Aorta (tissue), 5 donors: Measurements from ENCODE around the gene SAPCD1. TPM values are rescaled to one million over a fixed set of nuclear protein-coding genes. Genes with fewer than 3 reads are reported as not detected.
"Not testable (repeated sequence)": the region's sequence is repeated elsewhere in the genome, so short reads cannot be mapped to it uniquely, and the experiment has no call there.

Experiments used
- ATAC-seq: fragments of 200-7000 bp; cut with Tn5 transposase; one replicate; pipeline ENCODE4 v1.9.1; 2022; ENCODE audit warnings: moderate library complexity; ENCODE audit not compliant: low FRiP score
- DNase-seq, 2 donors: peaks; one replicate each; pipeline ENCODE4 v3.0.0-alpha.2; 2020
- H3K27ac ChIP-seq, 2 donors: one replicate each; pipeline ENCODE4 v1.5.1; 2013; ENCODE audit warnings: low read length in 2 of 2, mild to moderate bottlenecking in 2 of 2, moderate library complexity in 2 of 2, control low read depth in 1 of 2, inconsistent platforms in 1 of 2, low read depth in 1 of 2
- H3K27me3 ChIP-seq, 2 donors: one replicate each; pipeline ENCODE4 v1.6.1; 2013; ENCODE audit warnings: control low read depth in 1 of 2, low read length in 1 of 2, mild to moderate bottlenecking in 1 of 2, moderate library complexity in 1 of 2; ENCODE audit not compliant: insufficient read depth in 2 of 2, control insufficient read depth in 1 of 2
- H3K36me3 ChIP-seq, 2 donors: one replicate each; pipeline ENCODE4 v1.6.1; 2013; ENCODE audit warnings: control low read depth in 1 of 2, low read length in 1 of 2, mild to moderate bottlenecking in 1 of 2; ENCODE audit not compliant: insufficient read depth in 2 of 2, control insufficient read depth in 1 of 2
- H3K4me1 ChIP-seq, 2 donors: one replicate each; pipeline ENCODE4 v1.6.1; 2013; ENCODE audit warnings: low read length in 2 of 2, control low read depth in 1 of 2, mild to moderate bottlenecking in 1 of 2, moderate library complexity in 1 of 2; ENCODE audit not compliant: insufficient read depth in 2 of 2, control insufficient read depth in 1 of 2
- H3K4me3 ChIP-seq, 2 donors: one replicate each; pipeline ENCODE4 v1.5.1; 2013; ENCODE audit warnings: low read length in 2 of 2, control low read depth in 1 of 2, mild to moderate bottlenecking in 1 of 2
- H3K9me3 ChIP-seq: one replicate; pipeline ENCODE4 v1.6.1; 2013; ENCODE audit warnings: mild to moderate bottlenecking, low read length; ENCODE audit not compliant: control insufficient read depth
- WGBS, 2 donors: extraction: QIAGEN DNeasy Blood & Tissue Kit; methylation state at CpG; one replicate each; pipeline ENCODE4 v1.1.7; 2013; 5-methylcytosine and 5-hydroxymethylcytosine counted together
- intact Hi-C, 2 donors: fragments of 100-400 bp; cut with DNase I; formaldehyde crosslinking; loops; one replicate each; pipeline versions ENCODE4 v1.14.2 to v1.15.0; 2022
- polyA plus RNA-seq, 2 donors: library from polyadenylated mRNA; stranded (reverse); fragments of 200-250 nt; gene quantifications; one replicate each; pipeline ENCODE4 v1.2.3, GENCODE V29; 2013
- total RNA-seq, 2 donors: library from RNA; stranded (reverse); fragmentation: NEBNext Ultra II Directional; extraction: Animal tissue kit (Norgen Biotek cat#: 25700); gene quantifications; one replicate each; pipeline ENCODE4 v1.2.1, GENCODE V29; 2021
- donor health status: healthy with polysubstance abuse.
- donor health status: Bipolar disorder and iron deficiency.
- donor health status: DM: no; HTN: no; CAD: no.
- donor health status: DM: no; HTN: no; CAD: no.
- donor health status: DM: yes; HTN: yes; CAD: no.

SAPCD1 gene
- total and polyA plus RNA-seq, 4 donors: 0.68 to 3.2 (median 2.9) TPM; not detected in 1

DNA sequence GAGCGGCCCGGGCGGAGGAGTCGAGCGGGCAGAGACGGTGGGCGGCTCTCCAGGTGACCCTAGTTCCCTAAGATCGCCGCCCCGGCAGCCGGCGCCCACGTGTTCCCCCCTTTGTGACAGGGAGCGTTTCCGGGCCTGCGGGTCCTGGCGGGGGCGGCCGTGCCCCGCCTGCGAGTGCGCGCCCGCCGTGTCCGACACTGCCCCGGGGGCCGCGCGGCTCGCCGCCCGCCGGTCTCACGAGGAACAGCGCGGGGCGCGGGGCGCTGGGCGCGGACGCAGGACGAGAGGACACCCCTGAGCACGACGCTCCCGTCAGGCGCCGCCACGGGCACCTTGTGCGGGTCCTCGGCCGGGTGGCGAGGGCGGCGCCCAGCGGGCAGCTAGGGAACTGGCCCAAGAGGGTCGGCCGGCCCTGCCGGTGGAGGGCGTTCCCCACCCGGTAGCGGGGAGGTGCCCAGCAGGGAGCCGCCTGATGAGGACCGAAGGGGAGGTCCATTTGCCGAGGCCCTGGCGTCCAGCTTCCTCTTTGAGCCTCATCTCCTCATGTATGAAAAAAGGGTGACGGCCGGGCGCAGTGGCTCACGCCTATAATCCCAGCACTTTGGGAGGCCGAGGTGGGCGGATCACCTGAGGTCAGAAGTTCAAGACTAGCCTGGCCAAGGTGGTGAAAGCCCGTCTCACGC is 33.3 kb downstream of the SAPCD1 start, which contains the start of gene VARS1:
TSS of gene VARS1 (minus strand) at position 137 of the 683 bp plus-strand sequence. CDS start 535 bp downstream, outside the sequence.
- WGBS, 2 donors: 0% methylated on average over 45 to 75 of the region's 75 CpGs

GRCh38 chr6:31796993-31797385 is 34.5 kb downstream of the SAPCD1 start:
- Histone ChIP-seq H3K9me3 (no peaks in the 10 kb centered on the region), H3K36me3 (no peaks in the 10 kb centered on the region), H3K27ac (no peak overlapping the region), H3K4me1 (no peaks in the 10 kb centered on the region), H3K4me3 (no peak overlapping the region), H3K27me3 (no peaks in the 10 kb centered on the region)
- intact Hi-C loops: loop anchor here (5.0 kb wide), 2 partner anchors 35 to 60 kb away; partner anchors contain the start of gene CLIC1 (in 1 of the 2)
- WGBS, 2 donors: 78 to 84% methylated on average over 2 of the region's 2 CpGs
- DNase-seq (no peak), ATAC-seq (no peak)

More for the DNA sequence above, 33.3 kb downstream of the SAPCD1 start, which contains the start of gene VARS1:
- peak; percentile 96 to 97 for DNase-seq
- intact Hi-C loops: loop anchor here (5.0 kb wide), 2 partner anchors 37 to 58 kb away; partner anchors contain the start of gene CLIC1 (in 1 of the 2)
- ATAC-seq: peak; percentile 94
- Histone ChIP-seq H3K9me3 (no peaks in the 10 kb centered on the region), H3K36me3 (no peaks in the 10 kb centered on the region), H3K27ac (peak within 1 kb of the TSS; percentile 33 to 62), H3K27me3 (no peaks in the 10 kb centered on the region), H3K4me3 (peak within 1 kb of the TSS; percentile 43 to 78), H3K4me1 (no peaks in the 10 kb centered on the region)

DNA sequence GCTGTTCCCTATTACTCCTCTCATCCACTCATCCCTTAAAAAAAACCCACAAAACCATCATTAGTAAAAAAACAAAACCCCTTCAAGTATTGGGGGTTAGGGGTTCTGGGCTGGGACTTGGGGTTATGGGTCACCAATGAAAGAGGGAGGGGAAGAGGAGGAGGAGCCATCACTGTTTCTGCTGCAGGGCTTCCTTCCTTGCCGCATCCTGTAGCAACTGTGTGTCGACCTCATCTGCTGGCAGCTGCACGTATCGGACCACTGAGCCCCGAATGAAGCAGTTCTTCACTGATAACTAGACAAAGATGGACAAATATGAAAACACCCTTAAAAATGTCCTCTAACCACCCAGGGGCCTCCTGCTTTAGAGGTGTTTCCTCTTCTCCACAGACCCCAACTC is 35.1 kb downstream of the SAPCD1 start:
- 63% methylated on average over 5 of the region's 5 CpGs for WGBS, 2 donors
- intact Hi-C loops: loop anchor here (5.0 kb wide), 2 partner anchors 35 to 60 kb away; partner anchors contain the start of gene CLIC1 (in 1 of the 2)
- Histone ChIP-seq H3K27ac (peak overlapping the region in 1 of 2 donors; percentile 21), H3K36me3 (no peaks in the 10 kb centered on the region), H3K4me3 (no peak overlapping the region), H3K27me3 (no peaks in the 10 kb centered on the region), H3K9me3 (no peaks in the 10 kb centered on the region), H3K4me1 (no peaks in the 10 kb centered on the region)
- DNase-seq (peak in 1 of 2 donors; percentile 52), ATAC-seq (no peak)

GRCh38 chr6:31799781-31800180 is 37.3 kb downstream of the SAPCD1 start:
- Histone ChIP-seq H3K4me3 (no peak overlapping the region), H3K27me3 (no peaks in the 10 kb centered on the region), H3K9me3 (no peaks in the 10 kb centered on the region), H3K36me3 (no peaks in the 10 kb centered on the region), H3K27ac (peak overlapping the region in 1 of 2 donors; percentile 48), H3K4me1 (no peaks in the 10 kb centered on the region)
- intact Hi-C loops: loop anchor here (5.0 kb wide), 2 partner anchors 33 to 62 kb away; partner anchors contain the start of gene CLIC1 (in 1 of the 2)
- peak; percentile 22 for ATAC-seq
- DNase-seq: peak; percentile 77 to 89
- WGBS, 2 donors: 12 to 19% methylated on average over 12 of the region's 12 CpGs

DNA sequence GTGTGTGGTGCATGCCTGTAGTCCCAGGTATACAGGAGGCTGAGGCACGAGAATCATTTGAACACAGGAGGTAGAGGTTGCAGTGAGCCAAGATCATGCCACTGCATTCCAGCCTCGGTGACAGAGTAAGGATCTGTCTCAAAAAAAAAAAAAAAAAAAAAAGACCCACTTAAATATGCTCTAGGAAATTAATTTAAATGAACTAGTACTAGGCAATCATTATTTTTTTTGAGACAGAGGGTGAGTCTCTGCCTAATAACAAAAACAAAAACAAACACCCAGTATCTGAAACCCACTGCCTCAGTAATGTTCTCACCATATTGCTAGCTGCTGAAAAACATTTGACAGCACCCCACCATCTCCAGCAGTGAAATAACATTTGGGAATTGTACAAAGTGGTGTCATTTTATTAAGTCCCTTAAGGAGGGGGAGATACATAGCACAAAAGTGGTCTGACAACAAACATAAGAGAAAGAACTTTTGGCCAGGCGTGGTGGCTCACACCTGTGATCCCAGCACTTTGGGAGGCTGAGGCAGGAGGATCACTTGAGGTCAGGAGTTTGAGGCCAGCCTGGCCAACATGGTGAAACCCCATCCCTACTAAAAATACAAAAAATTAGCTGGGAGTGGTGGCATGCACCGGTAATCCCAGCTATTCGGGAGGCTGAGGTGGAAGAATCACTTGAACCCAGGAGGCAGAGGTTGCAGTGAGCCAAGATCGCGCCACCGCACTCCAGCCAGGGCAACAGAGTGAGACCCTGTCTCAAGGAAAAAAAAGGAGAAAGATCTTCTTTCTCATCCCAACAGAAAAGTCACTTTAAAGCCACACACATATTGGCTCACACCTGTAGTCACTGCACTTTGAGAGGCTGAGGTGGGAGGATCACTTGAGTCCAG is 38.8 kb downstream of the SAPCD1 start:
- DNase-seq, H3K4me1 ChIP-seq, H3K9me3 ChIP-seq, intact Hi-C loops, H3K4me3 ChIP-seq, H3K36me3 ChIP-seq, ATAC-seq, H3K27ac ChIP-seq, H3K27me3 ChIP-seq: not testable (repeated sequence)
- WGBS, 2 donors: 90 to 92% methylated on average over 8 of the region's 8 CpGs

DNA sequence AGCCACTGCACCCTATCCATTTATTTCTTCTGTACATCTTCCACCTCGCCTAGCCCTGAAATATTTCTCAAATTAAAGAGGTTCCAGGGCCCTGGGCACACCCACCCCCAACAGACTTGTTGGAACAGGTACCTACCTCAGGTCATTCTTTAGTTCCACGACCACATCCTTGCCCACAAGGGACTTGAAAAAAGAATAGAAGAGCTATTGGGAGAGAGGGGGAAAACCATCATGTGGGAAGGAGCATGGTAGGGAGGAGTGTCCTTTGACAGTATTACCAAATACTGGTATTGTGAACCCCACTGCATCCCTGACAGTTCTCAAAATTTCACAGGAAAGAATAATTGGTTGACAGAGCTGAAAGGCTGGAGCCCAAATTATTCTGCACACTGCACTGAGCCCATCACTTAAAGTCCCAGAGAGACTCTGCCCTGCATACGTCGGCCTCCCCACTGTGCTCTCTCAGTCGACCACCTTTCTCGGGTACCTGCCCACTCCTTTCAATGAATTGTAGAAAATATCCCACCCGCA is 43.5 kb downstream of the SAPCD1 start:
- no peak for ATAC-seq

DNA sequence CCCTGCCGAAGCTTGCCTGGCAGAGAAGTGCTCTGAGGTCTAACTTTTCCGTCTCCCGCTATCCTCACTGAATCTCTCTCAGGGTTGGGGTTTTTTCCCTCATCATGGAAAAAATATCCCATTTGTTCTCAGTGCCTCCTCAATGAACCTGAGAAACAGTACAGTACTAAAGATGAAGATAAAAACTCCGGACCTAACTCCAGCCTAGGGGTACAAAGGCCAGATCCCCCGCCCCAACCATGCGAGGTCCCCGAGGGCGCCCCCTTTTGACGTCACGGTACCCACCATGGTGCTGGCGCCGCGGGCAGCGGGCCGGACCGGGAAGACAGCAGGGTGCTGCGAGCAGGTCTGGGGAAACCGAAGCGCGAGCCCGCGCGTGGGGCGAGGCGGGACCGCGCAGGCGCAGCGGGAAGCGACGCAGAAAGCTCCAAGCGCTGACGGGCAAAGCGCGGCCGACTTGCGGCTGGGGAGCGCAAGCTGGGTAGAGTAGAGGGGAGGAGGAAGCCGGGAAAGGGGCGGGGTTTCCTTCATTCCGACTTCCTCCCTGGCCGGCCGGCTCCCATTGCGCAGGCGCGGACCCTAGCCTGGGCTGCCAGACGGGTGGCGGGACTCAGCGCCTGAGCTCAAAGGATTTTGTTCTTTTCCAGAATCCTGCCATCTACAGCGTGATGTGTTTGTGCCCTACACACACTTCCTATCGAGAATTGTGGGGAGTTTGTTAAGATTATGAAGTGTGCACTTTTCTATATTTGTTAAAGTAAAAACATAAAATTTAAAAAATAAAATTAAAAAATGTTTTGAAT is 44.2 kb downstream of the SAPCD1 start, which contains the start of gene LSM2:
TSS of gene LSM2 (minus strand) at position 497 of the 803 bp plus-strand sequence. CDS start at position 288, 209 bp downstream.
- no peaks in the 10 kb centered on the region for H3K9me3 ChIP-seq
- H3K27ac ChIP-seq: peak within 1 kb of the TSS; percentile 69 to 76
- no peaks in the 10 kb centered on the region for H3K27me3 ChIP-seq
- peak; percentile 99 for ATAC-seq
- peak; percentile 99 for DNase-seq
- H3K36me3 ChIP-seq: no peaks in the 10 kb centered on the region
- 0% methylated on average over 50 to 51 of the region's 51 CpGs for WGBS, 2 donors
- H3K4me3 ChIP-seq: peak within 1 kb of the TSS; percentile 55 to 56
- intact Hi-C loops: no loop called here
- H3K4me1 ChIP-seq: no peaks in the 10 kb centered on the region

More for the DNA sequence above, 43.5 kb downstream of the SAPCD1 start:
- H3K4me3 ChIP-seq: peak overlapping the region; percentile 55 to 56
- H3K27me3 ChIP-seq: no peaks in the 10 kb centered on the region
- DNase-seq: no peak
- H3K4me1 ChIP-seq: no peaks in the 10 kb centered on the region
- intact Hi-C loops: no loop called here
- H3K9me3 ChIP-seq: no peaks in the 10 kb centered on the region
- WGBS, 2 donors: 14% methylated on average over 7 of the region's 7 CpGs
- H3K27ac ChIP-seq: peak overlapping the region; percentile 69 to 76
- no peaks in the 10 kb centered on the region for H3K36me3 ChIP-seq
